ENCODE data around the gene DUSP16. TPM values are rescaled to one million over a fixed set of nuclear protein-coding genes. Genes with fewer than 3 reads are reported as not detected.

DUSP16 gene
- total and polyA plus RNA-seq, 2 of the 8 experiments (the other 6 are each of a cell fraction or from before 2014, with no cell fraction given) = 31.6 to 55.9 TPM

- H2AK5ac ChIP-seq (ENCODE audit: low read depth, low read length) = no peak overlapping the region
- H3K18ac ChIP-seq (ENCODE audit: extremely low read depth, low read length) = no peak overlapping the region
- H3K4me3 ChIP-seq (ENCODE audit: extremely low read depth in 1 of 4, insufficient read depth in 2 of 4, low read depth in 3 of 4, low read length in 4 of 4) = no peak overlapping the region
- TF ChIP-seq EGR1 (IDR thresholded peaks at IDR 0.05; ENCODE audit: borderline replicate concordance, low read depth, low read length) = no peak
- no peak for TF ChIP-seq KDM1A (IDR thresholded peaks at IDR 0.05; ENCODE audit: borderline replicate concordance, low read length)
- no peak for TF ChIP-seq SIN3A (conservative IDR thresholded peaks at IDR 0.05 in 1 of 2, IDR thresholded peaks at IDR 0.05 in 1 of 2; ENCODE audit: low read depth in 1 of 2, low read length in 2 of 2)
- H3K36me3 ChIP-seq (ENCODE audit: control insufficient read depth in 2 of 4, insufficient read depth in 4 of 4, low read length in 3 of 4) = peaks cover 0 to 6% (median 0%) of the 10 kb centered on the region in 4 experiments; a peak in 1 of 8 replicates
- no peaks in the 10 kb centered on the region for H3K9me3 ChIP-seq (ENCODE audit: insufficient read depth in 2 of 2, low read depth in 1 of 2, low read length in 1 of 2)
- no peak for DNase-seq (ENCODE audit: low read depth in 1 of 2, low spot score in 2 of 2)
- no peak overlapping the region for H2BK15ac ChIP-seq (ENCODE audit: low read length)
- H2BK12ac ChIP-seq (ENCODE audit: low read depth, low read length) = no peak overlapping the region
- H4K5ac ChIP-seq (ENCODE audit: insufficient read length, low read depth, low read length) = no peak overlapping the region
- H3K27ac ChIP-seq (ENCODE audit: low read depth, low read length) = no peak overlapping the region
- no peak overlapping the region for H3K14ac ChIP-seq (ENCODE audit: insufficient read length)
- H4K8ac ChIP-seq (ENCODE audit: extremely low read depth, insufficient read depth, low read length) = no peak overlapping the region
- no peak overlapping the region for H3K4ac ChIP-seq (replicated peaks; ENCODE audit: insufficient read length, low read depth, low read length)
- WGBS, 2 experiments (ENCODE audit: extremely low coverage in 1 of 2, insufficient coverage in 1 of 2, insufficient read length in 1 of 2, insufficient replicate concordance in 2 of 2, low coverage in 1 of 2, low lambda C conversion rate in 2 of 2, missing lambda C conversion rate in 1 of 2) = 88% methylated on average over 2 of the region's 2 CpGs; no CpG with 5 or more reads in 1 of the 2 experiments
- no peaks in the 10 kb centered on the region for H3K27me3 ChIP-seq (replicated peaks in 1 of 4; ENCODE audit: control insufficient read depth in 3 of 4, extremely low read depth in 1 of 4, insufficient read depth in 3 of 4, low read length in 3 of 4)
- H3K9ac ChIP-seq (replicated peaks in 1 of 4; ENCODE audit: extremely low read depth in 1 of 4, low read depth in 3 of 4, low read length in 3 of 4) = no peak overlapping the region
- H2AFZ ChIP-seq (ENCODE audit: low read length) = no peak overlapping the region
- no peak overlapping the region for H3K4me2 ChIP-seq (ENCODE audit: insufficient read depth in 1 of 2, low read depth in 2 of 2, low read length in 2 of 2)
- H2BK120ac ChIP-seq (replicated peaks; ENCODE audit: low read depth, low read length) = no peak overlapping the region
- no peaks in the 10 kb centered on the region for H3K23me2 ChIP-seq (ENCODE audit: low read depth, low read length)
- H3K79me1 ChIP-seq (ENCODE audit: low read depth, low read length) = no peaks in the 10 kb centered on the region; the same call in 1 of the 2 replicates
- no peak overlapping the region for H3K23ac ChIP-seq (ENCODE audit: insufficient read length)
- POLR2A ChIA-PET (ENCODE audit: partially characterized antibody) = no interaction called here
- H3K79me2 ChIP-seq (ENCODE audit: control insufficient read depth in 1 of 2, insufficient read depth in 2 of 2, low read length in 2 of 2) = peaks cover 0 to 53% of the 10 kb centered on the region in 2 experiments; a peak in 2 of 4 replicates
- H4K20me1 ChIP-seq (replicated peaks in 1 of 2; ENCODE audit: control insufficient read depth in 1 of 2, insufficient read depth in 2 of 2, low read length in 2 of 2) = peaks cover 1 to 6% of the 10 kb centered on the region in 2 experiments
- H3K4me1 ChIP-seq (replicated peaks in 1 of 4; ENCODE audit: control insufficient read depth in 3 of 4, insufficient read depth in 4 of 4, low read length in 3 of 4) = peaks cover 0 to 18% (median 14%) of the 10 kb centered on the region in 4 experiments; a peak in 6 of 7 replicates
- CTCF ChIA-PET (ENCODE audit: partially characterized antibody) = no interaction called here
- no peak overlapping the region for H3K56ac ChIP-seq (replicated peaks; ENCODE audit: insufficient read length, low read depth, low read length)
- H2BK20ac ChIP-seq (ENCODE audit: low read length) = no peak overlapping the region
- FAIRE-seq = no peak
- H2BK5ac ChIP-seq (ENCODE audit: low read depth, low read length) = no peak overlapping the region
- H4K91ac ChIP-seq (replicated peaks; ENCODE audit: insufficient read length, low read length) = no peak overlapping the region
Measured at GRCh38 chr12:12529783-12530421, 32.8 kb downstream of the DUSP16 start.
